Stimulated activated CD4-positive, alpha-beta T cell treated with anti-CD3 and anti-CD28 coated beads, Interleukin-4, amount 100 ng/mL, for 4 hours (primary cell): ENCODE measurements around the gene ARFRP1.
"Not testable (repeated sequence)": the region's sequence is repeated elsewhere in the genome, so short reads cannot be mapped to it uniquely, and the experiment has no call there.

Source experiments
- DNase-seq, 2 experiments: peaks; one replicate each; pipeline ENCODE4 v3.0.0-alpha.2; 2020

The ARFRP1 gene

GRCh38 chr20:63671695-63672094, 36.1 kb downstream of the ARFRP1 start:
- not testable (repeated sequence) for DNase-seq

- no peak for DNase-seq
These were observed 39.4 kb downstream of the ARFRP1 start for GRCh38 chr20:63668351-63668750.

- DNase-seq: no peak
These were observed 39.9 kb downstream of the ARFRP1 start for GRCh38 chr20:63667858-63668257.

GRCh38 chr20:63665708-63666107, 42.1 kb downstream of the ARFRP1 start:
- no peak for DNase-seq

- DNase-seq: no peak
These were observed 42.7 kb downstream of the ARFRP1 start for GRCh38 chr20:63664861-63665594.

GRCh38 chr20:63664143-63664851, 43.5 kb downstream of the ARFRP1 start:
- DNase-seq: no peak

GRCh38 chr20:63663332-63664066, 44.3 kb downstream of the ARFRP1 start:
- DNase-seq: no peak

GRCh38 chr20:63662813-63663189, 45.0 kb downstream of the ARFRP1 start:
- DNase-seq: no peak

GRCh38 chr20:63661959-63662812, 45.6 kb downstream of the ARFRP1 start:
- no peak for DNase-seq

- DNase-seq: no peak
These were observed 46.7 kb downstream of the ARFRP1 start for GRCh38 chr20:63661108-63661507.

- no peak for DNase-seq
These were observed 47.2 kb downstream of the ARFRP1 start for GRCh38 chr20:63660622-63661021.

- DNase-seq: not testable (repeated sequence)
These were observed 47.6 kb downstream of the ARFRP1 start for GRCh38 chr20:63660174-63660573.

- no peak for DNase-seq
These were observed 48.4 kb downstream of the ARFRP1 start for GRCh38 chr20:63659370-63659769.

- DNase-seq: no peak
These were observed 49.0 kb downstream of the ARFRP1 start for GRCh38 chr20:63658749-63659187.

GRCh38 chr20:63657937-63658748, 49.6 kb downstream of the ARFRP1 start, which contains the start of gene RTEL1:
Gene RTEL1, plus strand, starts transcription at chr20:63658312. Its CDS starts 1,091 bp downstream, at chr20:63659403.
- DNase-seq: peak; percentile 82 to 85

GRCh38 chr20:63657260-63657936, 50.4 kb downstream of the ARFRP1 start:
- no peak for DNase-seq

GRCh38 chr20:63656451-63656850, 51.3 kb downstream of the ARFRP1 start:
- DNase-seq: no peak

- DNase-seq: no peak
These were observed 52.5 kb downstream of the ARFRP1 start for GRCh38 chr20:63655249-63655648.

GRCh38 chr20:63653974-63654668, 53.7 kb downstream of the ARFRP1 start:
- no peak for DNase-seq
